Sigmoid colon (tissue), 7 donors: Measurements from ENCODE around the gene ZMIZ1. TPM values are rescaled to one million over a fixed set of nuclear protein-coding genes. Genes with fewer than 3 reads are reported as not detected.

Source experiments
- DNase-seq: peaks from one replicate; pipeline ENCODE4 v3.0.0-alpha.2; 2019
- H3K27ac ChIP-seq, 4 donors: fragments of 200-600 bp; sonication (generic); one replicate each; pipeline ENCODE4 v1.5.1; 2016 to 2019; ENCODE audit warnings: mild to moderate bottlenecking in 1 of 4
- H3K27me3 ChIP-seq, 3 donors: fragments of 200-600 bp; sonication (generic); one replicate each; pipeline ENCODE4 v1.5.1; 2019; ENCODE audit warnings: mild to moderate bottlenecking in 1 of 3
- H3K36me3 ChIP-seq, 4 donors: fragments of 200-600 bp; sonication (generic); one replicate each; pipeline ENCODE4 v1.5.1; 2016 to 2019
- H3K4me1 ChIP-seq, 4 donors: fragments of 200-600 bp; sonication (generic); one replicate each; pipeline ENCODE4 v1.5.1; 2017 to 2019
- H3K4me3 ChIP-seq, 4 donors: fragments of 200-600 bp; sonication (generic); one replicate each; pipeline ENCODE4 v1.5.1; 2017 to 2019; ENCODE audit warnings: mild to moderate bottlenecking in 2 of 4, moderate library complexity in 1 of 4
- H3K9me3 ChIP-seq, 4 donors: fragments of 200-600 bp in 3 of 4; sonication (generic) in 3 of 4; one replicate each; pipeline versions ENCODE4 v1.5.1 to v1.6.1; 2013 to 2019
- CTCF ChIP-seq, 4 experiments: fragments of 450-650 bp in 3 of 4; fragments of 200-600 bp in 1 of 4; IDR thresholded peaks; one replicate each; pipeline ENCODE4 v1.5.1; 2016 to 2019; ENCODE audit warnings: antibody characterized with exemption in 4 of 4, mild to moderate bottlenecking in 3 of 4, moderate library complexity in 2 of 4
- EP300 ChIP-seq, 4 donors: sonication (generic); formaldehyde crosslinking; IDR thresholded peaks; one replicate each; pipeline ENCODE4 v1.6.1; 2017; ENCODE audit warnings: antibody characterized with exemption in 4 of 4
- POLR2A ChIP-seq, 2 donors: fragments of 450-650 bp; IDR thresholded peaks; one replicate each; pipeline ENCODE4 v1.6.1; 2016; ENCODE audit warnings: antibody characterized with exemption in 2 of 2, mild to moderate bottlenecking in 2 of 2, moderate library complexity in 2 of 2
- POLR2AphosphoS5 ChIP-seq, 4 donors: sonication (generic); formaldehyde crosslinking; IDR thresholded peaks; one replicate each; pipeline ENCODE4 v1.6.1; 2017; ENCODE audit warnings: antibody characterized with exemption in 4 of 4
- WGBS, 2 donors: extraction: QIAGEN DNeasy Blood & Tissue Kit; methylation state at CpG; one replicate each; pipeline ENCODE4 v1.1.7; 2013; 5-methylcytosine and 5-hydroxymethylcytosine counted together
- intact Hi-C: fragments of 100-400 bp; cut with DNase I; formaldehyde crosslinking; loops from one replicate; pipeline ENCODE4 v1.15.1; 2023
- polyA plus RNA-seq, 3 donors: library from polyadenylated mRNA; stranded (reverse); fragments of 200-250 nt; gene quantifications; one replicate each; pipeline ENCODE4 v1.2.3, GENCODE V29; 2013
- total RNA-seq, 4 donors: library from RNA; depleted of rRNA; stranded (reverse); fragments of >200 nt; gene quantifications; one replicate each; pipeline ENCODE4 v1.1.0, GENCODE V29; 2016
- donor health status: healthy with polysubstance abuse.
- donor health status: Bipolar disorder and iron deficiency.
- donor health status: healthy.

The ZMIZ1 gene
- total and polyA plus RNA-seq, 7 donors = 17.4 to 49.3 (median 31.5) TPM

- no peaks in the 10 kb centered on the region for H3K9me3 ChIP-seq
- TF ChIP-seq POLR2A (IDR thresholded peaks at IDR 0.05) (no peak), POLR2AphosphoS5 (IDR thresholded peaks at IDR 0.05) (no peak)
- intact Hi-C loops = no loop called here
- H3K36me3 ChIP-seq = no peaks in the 10 kb centered on the region
- no peaks in the 10 kb centered on the region for H3K27me3 ChIP-seq
- DNase-seq = no peak
- H3K4me1 ChIP-seq = peaks cover 0 to 12% (median 11%) of the 10 kb centered on the region in 4 donors
- WGBS, 2 donors = 55 to 82% methylated on average over 10 of the region's 10 CpGs
- no peak overlapping the region for H3K27ac ChIP-seq
- no peak overlapping the region for H3K4me3 ChIP-seq
Observed at GRCh38 chr10:79342811-79343561, 274.2 kb downstream of the ZMIZ1 start.

GRCh38 chr10:79344502-79345195 lies 275.9 kb downstream of the ZMIZ1 start:
- H3K4me1 ChIP-seq = peaks cover 0 to 29% (median 27%) of the 10 kb centered on the region in 4 donors
- H3K27me3 ChIP-seq = no peaks in the 10 kb centered on the region
- DNase-seq = no peak
- H3K4me3 ChIP-seq = no peak overlapping the region
- no peaks in the 10 kb centered on the region for H3K9me3 ChIP-seq
- H3K27ac ChIP-seq = no peak overlapping the region
- 45 to 78% methylated on average over 3 of the region's 3 CpGs for WGBS, 2 donors
- peaks cover 0 to 7% (median under 1%) of the 10 kb centered on the region in 4 donors for H3K36me3 ChIP-seq
- intact Hi-C loops = no loop called here
- no peak for TF ChIP-seq POLR2A (IDR thresholded peaks at IDR 0.05)
- TF ChIP-seq EP300 (IDR thresholded peaks at IDR 0.05) = no peak
- TF ChIP-seq POLR2AphosphoS5 (IDR thresholded peaks at IDR 0.05) = no peak
- no peak for TF ChIP-seq CTCF (IDR thresholded peaks at IDR 0.05)

- WGBS, 2 donors = 80 to 84% methylated on average over 5 of the region's 5 CpGs
- Histone ChIP-seq H3K4me1 (peaks cover 0 to 31% (median 28%) of the 10 kb centered on the region in 4 donors), H3K27me3 (no peaks in the 10 kb centered on the region), H3K36me3 (peaks cover 2 to 15% (median 9%) of the 10 kb centered on the region in 4 donors), H3K27ac (no peak overlapping the region), H3K4me3 (no peak overlapping the region), H3K9me3 (no peaks in the 10 kb centered on the region)
- no peak for TF ChIP-seq POLR2AphosphoS5 (IDR thresholded peaks at IDR 0.05)
- no peak for TF ChIP-seq CTCF (IDR thresholded peaks at IDR 0.05)
- no peak for TF ChIP-seq EP300 (IDR thresholded peaks at IDR 0.05)
- no peak for TF ChIP-seq POLR2A (IDR thresholded peaks at IDR 0.05)
- intact Hi-C loops = no loop called here
- no peak for DNase-seq
Observed at GRCh38 chr10:79345241-79346011, 276.7 kb downstream of the ZMIZ1 start.

GRCh38 chr10:79346012-79346340 lies 277.2 kb downstream of the ZMIZ1 start:
- 95 to 98% methylated on average over 2 of the region's 2 CpGs for WGBS, 2 donors
- intact Hi-C loops = no loop called here
- Histone ChIP-seq H3K9me3 (no peaks in the 10 kb centered on the region), H3K27ac (no peak overlapping the region), H3K4me3 (no peak overlapping the region), H3K27me3 (no peaks in the 10 kb centered on the region), H3K4me1 (peaks cover 0 to 31% (median 28%) of the 10 kb centered on the region in 4 donors), H3K36me3 (peaks cover 7 to 21% (median 14%) of the 10 kb centered on the region in 4 donors)
- TF ChIP-seq POLR2A (IDR thresholded peaks at IDR 0.05) (no peak), EP300 (IDR thresholded peaks at IDR 0.05) (no peak), POLR2AphosphoS5 (IDR thresholded peaks at IDR 0.05) (no peak), CTCF (IDR thresholded peaks at IDR 0.05) (no peak)
- DNase-seq = no peak
